Posterior cingulate gyrus (tissue), 11 donors: ENCODE data around the gene CTLA4.

Source experiments
- DNase-seq, 10 donors: peaks; one replicate each; pipeline versions ENCODE4 v3.0.0 to v3.0.0-alpha.2; 2020 to 2021; ENCODE audit warnings: mixed read lengths in 3 of 10
- intact Hi-C: fragments of 100-400 bp; cut with DNase I; formaldehyde crosslinking; loops from one replicate; pipeline ENCODE4 v1.15.1; 2023

The CTLA4 gene

DNA sequence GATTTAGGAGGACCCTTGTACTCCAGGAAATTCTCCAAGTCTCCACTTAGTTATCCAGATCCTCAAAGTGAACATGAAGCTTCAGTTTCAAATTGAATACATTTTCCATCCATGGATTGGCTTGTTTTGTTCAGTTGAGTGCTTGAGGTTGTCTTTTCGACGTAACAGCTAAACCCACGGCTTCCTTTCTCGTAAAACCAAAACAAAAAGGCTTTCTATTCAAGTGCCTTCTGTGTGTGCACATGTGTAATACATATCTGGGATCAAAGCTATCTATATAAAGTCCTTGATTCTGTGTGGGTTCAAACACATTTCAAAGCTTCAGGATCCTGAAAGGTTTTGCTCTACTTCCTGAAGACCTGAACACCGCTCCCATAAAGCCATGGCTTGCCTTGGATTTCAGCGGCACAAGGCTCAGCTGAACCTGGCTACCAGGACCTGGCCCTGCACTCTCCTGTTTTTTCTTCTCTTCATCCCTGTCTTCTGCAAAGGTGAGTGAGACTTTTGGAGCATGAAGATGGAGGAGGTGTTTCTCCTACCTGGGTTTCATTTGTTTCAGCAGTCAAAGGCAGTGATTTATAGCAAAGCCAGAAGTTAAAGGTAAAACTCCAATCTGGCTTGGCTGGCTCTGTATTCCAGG lies at the start of gene CTLA4:
Gene CTLA4, plus strand, starts transcription at position 211 of the 640 bp plus-strand sequence. Its CDS starts 172 bp downstream, at position 383.
- DNase-seq: no peak
- intact Hi-C loops: no loop called here

DNA sequence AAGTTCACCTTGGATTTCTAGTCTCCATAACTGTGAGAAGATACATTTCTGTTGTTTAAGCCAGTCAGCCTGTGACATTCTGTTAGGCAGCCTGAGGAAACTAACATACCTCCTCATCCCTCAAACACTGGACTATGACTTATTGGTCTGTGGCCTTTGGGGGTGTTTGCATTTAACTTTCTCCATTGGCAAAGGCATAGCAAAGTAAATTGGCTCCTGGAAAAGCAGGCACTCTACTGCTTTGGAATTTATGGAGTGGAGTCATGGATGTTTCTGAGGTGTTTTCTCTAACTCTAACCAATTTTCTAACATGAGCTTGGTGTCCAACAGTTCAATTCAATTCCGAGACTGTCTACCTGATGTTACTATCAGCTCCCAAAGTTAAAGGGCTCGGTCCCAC lies 48.9 kb upstream of the CTLA4 start:
- intact Hi-C loops: no loop called here
- DNase-seq: no peak

DNA sequence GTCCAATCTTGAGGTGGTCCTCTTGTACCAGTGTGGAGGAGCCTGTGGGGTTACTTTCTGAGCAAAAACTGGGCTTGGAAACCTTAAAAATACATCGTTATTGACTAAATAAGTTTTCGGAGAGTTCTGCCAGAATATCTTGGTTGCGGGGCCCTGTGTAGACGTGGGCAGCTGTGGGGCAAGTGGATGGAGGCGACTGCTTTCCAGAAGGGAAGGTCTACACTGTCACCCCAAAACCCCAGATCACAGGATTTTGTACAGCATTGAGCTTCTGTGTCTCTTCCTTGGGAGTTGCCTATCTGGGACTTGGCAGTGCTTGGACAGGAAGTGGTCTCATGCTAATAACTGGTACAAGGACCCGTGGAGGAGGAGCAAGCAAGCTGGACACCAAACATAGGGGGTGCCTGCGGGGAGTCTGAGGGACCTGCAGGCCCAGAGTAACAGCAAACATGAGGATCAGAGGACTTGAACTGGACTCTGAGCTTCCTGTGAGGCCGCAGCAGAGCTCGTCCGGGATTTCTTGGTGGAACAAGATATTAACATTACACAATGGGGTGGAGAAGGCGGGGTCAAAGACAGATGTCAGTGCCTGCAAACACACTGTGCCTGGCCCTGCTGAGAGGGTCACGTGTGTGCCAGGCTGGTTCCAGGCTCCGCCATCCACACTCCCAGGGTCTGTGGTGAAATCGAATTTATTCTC lies 48.0 kb upstream of the CTLA4 start:
- intact Hi-C loops: no loop called here

DNA sequence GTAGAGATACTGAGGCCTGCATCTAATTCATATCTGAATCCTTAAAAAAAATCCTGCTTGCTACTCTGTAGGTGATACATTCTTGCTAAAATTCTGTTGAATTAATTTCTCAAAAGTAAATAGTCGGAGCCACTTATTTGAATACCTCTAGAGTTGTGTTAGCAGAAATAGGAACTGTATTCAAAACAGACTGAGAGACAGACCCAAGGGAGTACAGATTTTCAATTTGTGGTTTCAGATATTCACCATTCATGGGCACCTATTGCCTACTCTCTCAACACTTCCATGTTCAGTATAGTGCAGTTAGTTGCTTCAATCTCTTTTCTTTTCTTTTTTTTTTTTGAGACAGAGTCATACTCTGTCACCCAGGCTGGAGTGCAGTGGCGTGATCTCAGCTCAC lies 46.6 kb upstream of the CTLA4 start:
- DNase-seq: no peak
- intact Hi-C loops: no loop called here

More for the DNA sequence above, 48.0 kb upstream of the CTLA4 start:
- DNase-seq: no peak

DNA sequence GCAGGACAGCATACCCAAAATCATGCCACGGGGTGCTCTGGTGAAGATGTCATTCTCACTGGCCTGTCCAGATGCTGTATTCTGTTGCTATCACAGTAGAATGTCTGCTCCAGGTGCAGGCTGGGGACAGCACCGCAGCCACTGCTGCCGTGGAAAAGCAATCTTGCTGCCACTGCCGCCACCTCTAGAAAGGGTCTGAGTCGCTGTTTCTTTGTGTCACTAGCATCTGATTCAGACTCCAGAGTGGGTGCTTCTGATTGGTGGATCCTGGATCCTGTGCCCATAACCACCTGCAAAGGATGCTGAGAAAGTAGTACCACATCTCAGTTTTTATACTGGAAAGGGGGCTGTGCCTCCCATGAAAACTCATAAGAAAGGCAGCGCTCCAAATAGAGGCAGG lies 45.3 kb upstream of the CTLA4 start:
- intact Hi-C loops: no loop called here
- DNase-seq: no peak

DNA sequence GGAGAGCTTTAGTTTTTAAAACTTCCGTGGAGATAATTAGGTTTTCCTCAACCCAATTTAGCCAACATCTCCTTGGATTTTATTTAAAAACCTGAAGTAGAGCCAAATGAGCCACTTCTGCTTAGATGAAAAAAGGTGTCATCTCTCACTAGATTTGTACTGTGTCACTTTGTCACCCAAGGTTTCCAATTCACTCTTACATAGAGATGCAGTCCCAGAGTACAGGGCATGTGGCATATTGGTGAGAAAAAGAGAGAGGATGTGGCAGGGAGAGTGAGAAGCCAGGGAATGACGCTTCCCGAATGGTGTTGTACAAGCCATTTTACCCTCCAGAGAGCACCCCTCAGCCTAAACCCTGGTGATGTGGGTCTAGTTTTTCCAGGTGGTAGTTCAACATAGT lies 44.4 kb upstream of the CTLA4 start:
- intact Hi-C loops: no loop called here
- no peak for DNase-seq

DNA sequence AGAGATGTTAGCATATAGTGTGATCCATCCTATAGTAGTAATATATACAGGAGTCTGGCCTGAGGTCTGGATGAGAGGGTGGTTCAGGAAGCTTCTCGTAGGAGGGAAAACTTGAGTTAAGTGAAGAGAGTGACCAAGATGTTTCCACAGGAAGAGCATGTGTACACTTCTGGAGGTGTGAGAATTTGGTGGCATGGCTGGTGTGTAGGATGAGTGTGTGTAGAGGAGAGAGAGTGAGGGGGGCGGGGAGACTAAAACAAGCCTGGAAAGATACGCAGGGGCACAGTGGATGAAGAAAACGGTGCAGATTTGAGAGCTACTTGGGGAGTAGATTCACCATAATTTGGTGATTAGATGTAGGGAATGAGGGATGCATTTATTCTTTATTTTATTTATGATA lies 43.5 kb upstream of the CTLA4 start:
- intact Hi-C loops: no loop called here
- DNase-seq: no peak

DNA sequence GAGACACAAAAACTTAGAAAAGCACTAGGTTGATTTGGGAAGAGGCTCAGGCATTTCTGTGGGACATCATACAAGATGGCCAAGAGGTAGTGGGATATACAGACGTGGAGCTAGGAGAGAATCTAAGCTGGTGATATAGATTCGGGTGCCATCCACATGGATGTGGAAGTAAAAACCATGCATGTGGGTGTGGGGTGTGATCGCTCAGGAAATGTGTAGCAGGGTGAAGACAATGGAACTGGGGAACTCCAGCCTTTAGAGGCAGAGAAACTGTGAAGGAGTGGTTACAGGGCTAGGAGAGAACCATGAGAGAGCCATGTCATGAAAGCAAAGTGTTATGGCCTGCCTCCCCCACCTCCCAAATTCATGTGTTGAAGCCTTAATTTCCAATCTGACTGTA lies 43.0 kb upstream of the CTLA4 start:
- intact Hi-C loops: no loop called here
- DNase-seq: no peak

DNA sequence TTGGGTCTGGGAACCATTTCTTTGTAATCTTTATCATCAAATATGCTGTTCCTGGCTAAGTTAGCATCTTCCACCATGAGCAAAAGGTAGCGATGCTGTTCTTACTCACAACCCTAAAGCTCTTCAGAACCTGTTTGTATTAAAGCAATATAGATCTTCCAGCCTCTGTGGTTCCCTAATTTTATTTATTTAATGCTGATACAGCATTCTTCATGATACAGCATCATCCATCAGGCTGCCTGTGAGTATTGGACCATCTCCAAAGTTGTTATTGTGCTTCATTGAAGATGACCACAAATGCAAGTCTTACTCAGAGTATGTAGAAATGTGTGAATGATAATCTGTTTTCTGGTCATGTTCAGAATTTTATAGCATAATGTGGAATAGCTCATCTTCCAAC lies 40.9 kb upstream of the CTLA4 start:
- intact Hi-C loops: no loop called here
- DNase-seq: no peak

DNA sequence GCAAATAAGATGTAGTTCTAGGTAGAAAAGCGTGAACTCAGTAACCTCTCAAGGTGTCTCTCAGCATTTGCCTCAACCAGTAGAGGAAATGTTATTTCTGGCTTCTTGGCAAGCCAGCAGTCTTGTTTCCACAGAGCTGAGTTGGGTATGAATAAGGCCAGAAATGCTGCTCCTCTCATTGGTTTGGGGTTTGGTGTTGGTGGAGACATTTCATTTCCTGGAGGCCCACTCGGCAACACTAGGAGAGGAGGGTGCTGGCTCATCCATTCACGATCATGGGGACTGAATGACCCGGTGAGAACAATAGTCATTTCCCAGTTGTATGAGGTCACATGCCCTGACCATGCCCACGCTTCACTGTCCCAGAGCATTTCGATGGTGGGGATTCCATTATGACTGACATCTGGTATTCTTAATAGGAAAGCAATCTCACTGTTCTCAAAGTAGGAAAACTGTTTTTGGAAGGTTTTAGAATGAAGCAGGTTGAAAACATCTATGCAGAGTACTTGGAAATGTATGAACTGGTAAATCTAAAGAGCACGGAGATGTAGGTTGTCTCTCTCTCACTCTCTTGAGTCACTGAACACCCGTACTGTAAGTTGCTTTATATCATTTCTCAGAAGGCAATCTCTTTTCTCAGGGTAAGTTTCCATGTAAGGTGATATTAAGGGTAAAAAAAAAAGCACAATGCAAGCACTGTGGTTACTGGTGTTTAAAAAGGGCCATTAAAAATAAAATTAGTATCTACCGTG lies 37.1 kb upstream of the CTLA4 start:
- DNase-seq: no peak
- intact Hi-C loops: no loop called here

DNA sequence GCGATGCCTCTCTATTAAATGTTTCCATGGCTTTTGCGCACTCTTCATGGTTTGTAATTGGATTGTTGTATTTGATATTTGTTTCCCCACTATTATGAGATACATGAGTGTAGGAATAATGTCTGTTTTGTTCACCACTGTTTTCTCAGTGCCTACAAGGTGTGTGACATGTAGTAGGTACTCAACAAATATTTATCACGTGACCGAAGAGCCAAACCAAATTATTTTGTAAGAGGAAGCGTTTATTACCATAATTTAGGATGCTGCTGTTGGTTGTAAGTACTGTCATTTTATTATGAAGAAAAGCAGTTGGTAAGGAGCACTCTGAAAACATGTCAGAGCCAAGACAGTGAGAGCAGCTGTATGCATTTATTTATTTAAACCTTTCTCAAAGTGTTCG lies 32.2 kb upstream of the CTLA4 start:
- DNase-seq: no peak
- intact Hi-C loops: no loop called here

DNA sequence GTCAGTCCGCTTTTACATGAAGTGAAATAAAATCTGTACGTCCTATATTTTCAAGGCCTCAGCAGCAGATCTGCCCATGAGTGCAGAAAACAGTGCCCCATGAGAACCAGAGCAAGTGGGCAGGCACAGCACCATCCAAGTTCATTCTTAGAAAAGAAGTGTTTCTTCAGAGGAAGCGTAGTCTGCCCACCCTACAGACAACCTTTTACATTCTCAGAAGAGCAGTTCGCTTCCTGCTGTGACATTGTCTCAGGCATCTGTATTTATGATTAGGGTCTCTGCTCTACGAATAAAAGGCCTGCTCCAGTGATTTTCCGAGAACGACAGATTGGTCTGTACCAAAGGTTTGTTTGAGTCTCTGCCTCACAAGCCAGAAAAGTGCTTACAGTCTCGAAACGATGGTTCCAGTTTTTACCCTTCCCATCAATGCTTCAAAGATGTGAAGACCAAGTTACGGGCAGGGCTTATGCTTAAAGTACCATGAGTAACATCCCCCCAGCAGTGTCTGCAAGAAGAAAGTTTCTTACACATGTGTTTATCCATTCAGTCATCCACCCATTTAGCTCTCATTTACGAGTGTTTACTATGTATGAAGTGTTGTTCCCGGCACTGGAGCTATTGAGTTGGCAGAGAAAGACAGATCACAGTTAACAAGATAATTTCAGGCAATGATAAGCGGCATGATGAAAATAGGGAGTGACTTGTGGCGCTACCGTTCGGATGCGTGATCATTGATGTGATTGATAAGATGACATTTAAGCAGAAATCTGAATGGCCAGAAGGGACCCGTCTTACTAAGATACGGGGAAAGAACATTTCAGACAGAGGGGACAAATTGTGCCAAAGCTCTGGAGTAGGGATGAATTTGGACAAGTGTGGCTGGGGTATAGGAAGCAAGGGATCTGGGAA lies 31.4 kb upstream of the CTLA4 start:
- no peak for DNase-seq
- intact Hi-C loops: no loop called here

DNA sequence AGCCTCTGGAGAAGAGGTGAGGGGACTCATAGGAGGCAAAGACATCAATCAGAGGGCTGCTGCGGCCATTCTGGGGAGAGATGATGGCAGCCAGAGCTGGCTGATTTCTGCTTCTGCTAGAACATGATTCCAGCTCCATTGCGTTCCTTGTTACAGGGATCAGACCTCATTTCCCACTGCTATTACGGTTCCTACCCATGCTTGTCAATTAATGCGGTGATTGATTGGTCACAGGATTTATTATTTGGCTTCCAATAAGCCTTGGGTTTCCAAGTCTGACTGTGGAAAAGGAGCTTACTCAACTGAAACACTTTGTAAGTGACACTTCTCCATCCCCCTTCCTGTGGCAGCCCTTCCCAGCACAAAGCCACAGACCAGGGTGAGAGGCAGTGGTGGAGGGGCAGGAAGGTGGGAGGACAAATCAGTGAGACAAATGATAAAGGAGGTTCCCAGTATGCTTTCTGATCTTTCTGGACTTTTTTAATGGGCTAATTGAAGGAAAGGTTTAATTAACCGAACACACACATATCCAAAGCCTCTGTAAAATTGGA lies 26.8 kb upstream of the CTLA4 start:
- intact Hi-C loops: no loop called here
- no peak for DNase-seq

DNA sequence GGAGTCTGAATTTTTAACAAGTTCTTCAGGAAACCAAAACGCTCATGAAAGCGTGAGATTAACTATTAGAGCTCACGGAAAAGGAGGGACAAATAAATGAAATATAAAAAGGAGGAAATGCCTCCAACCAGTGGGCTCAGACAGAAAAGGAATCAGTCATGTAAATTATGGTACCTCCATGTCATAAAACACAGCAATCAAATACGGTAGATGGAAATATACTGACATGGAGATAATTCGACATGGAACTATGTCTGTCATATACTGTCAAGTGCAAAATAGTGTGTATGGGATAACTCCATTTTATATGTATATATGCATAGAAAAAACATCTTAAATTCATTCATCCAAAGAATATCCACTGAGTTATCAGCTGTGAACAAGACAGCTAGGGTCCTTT lies 25.9 kb upstream of the CTLA4 start:
- intact Hi-C loops: no loop called here
- DNase-seq: no peak

DNA sequence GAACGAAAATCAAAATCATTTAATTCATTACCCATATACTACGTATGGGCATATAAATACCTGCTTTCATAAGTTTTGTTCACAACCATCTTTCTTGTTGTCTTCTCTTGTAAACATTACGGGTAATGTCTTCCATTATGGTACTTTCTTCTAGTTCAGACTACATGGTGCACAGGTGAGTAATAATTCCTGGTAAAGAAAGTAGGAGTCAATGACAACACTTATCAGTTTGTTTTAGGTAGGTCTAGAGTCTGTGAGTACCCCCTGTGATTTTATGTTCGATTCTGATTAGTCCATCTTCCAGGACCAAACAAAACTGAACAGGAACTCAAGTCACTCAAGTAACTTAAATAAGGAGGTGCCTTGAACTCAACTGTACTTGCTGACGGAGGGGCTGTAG lies 25.2 kb upstream of the CTLA4 start:
- no peak for DNase-seq
- intact Hi-C loops: no loop called here

DNA sequence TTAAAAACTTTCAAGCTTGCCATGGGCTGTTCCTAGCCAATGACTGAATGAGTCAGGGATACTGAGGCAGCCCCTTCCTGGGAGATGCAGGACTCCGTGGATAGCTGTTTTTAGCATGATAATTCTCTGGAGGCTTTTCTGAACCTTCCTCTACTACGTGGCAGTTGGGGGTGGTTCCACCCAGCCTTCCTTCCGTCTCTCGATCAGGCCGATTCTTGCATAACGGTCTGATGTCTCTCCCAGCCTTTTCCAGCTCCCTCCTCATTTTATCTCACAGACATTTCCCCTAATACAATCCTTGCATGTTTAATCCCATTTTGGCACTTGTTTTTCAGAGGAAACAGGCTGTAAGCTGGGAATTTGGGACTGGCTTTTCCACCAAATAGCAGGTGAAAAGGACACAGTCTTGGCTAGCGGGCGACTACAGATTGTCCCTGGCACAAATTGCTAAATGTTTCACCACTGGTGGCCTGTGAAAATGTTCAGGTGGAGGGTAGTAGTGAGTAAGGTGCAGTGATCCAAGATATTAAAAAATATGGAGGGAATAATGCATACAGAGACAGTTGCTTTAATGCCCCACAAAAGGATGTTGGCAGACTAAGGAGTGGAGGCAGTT lies 21.0 kb upstream of the CTLA4 start:
- intact Hi-C loops: no loop called here
- no peak for DNase-seq

DNA sequence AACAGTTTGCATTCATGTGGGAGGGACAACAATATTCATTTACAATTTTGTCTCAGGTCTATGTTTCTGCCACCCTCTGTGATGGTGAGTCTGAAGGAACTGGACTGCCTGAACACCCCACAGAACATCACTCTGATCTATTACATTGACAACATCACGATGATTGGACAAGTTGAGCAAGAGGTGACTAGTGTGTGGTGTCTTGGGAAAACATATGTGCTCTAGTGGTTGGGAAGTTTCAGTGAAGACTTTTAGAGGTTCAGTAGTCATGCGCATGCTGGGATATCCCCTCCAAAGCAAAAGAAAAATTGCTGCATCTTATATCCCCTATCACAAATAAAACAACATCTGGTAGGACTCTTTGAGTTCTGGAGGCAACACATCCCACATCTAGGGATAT lies 18.6 kb upstream of the CTLA4 start:
- intact Hi-C loops: no loop called here
- no peak for DNase-seq

DNA sequence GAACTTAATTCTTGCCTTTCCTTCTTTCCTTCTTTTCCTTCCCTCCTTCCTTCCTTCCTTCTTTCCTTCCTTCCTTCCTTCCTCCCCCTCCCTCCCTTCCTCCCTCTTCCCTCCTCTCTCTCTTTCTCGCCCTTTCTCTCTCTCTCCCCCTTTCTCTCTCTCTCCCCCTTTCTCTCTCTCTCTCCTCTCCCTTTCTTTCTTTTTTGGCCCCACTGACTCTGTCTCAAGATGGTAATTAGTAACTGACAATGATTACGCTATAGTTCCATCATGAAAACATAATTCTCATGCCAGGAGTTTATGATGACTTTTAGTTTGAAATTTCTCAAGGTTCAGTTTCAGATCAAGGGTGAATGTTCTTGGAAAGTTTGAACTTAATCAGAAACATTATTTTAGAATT lies 14.8 kb upstream of the CTLA4 start:
- no peak for DNase-seq
- intact Hi-C loops: no loop called here

DNA sequence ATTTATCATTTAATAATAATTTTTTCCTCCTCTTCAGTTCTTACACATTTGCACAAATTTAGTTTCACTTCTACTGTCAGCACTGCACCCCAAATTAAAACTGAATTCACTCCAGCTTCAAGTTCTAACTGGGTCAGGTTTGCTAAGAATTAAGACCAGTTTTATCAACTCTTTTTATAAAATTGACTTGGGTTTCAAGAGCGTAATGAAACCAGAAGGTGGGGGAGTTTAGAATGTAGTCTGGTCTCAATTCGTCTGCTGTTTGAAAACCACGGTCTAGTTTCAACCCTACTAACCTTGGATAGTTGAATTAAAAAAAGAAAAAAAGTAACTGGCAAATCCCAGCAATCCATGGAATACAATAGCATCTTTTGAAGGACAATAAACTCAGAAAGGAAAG lies 14.3 kb upstream of the CTLA4 start:
- intact Hi-C loops: no loop called here
- no peak for DNase-seq

DNA sequence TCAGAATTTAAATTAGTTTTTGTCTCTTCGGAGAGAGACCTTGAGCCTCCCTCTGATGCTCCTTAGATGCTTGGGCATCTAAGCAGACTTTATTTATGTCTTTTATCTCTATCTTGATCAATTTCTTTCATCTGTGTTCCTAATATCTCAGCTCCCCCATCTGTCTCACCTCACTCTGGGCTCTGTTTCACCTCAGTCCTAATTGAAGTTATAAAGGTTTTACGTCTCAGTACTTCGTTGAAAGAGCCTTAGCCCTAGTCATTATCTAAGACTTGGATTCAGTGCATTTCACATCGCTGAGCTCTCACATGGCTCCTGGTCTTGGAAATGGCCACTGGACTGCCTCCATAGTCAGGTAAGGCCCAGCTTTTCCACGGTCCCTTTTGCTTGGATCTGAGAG lies 13.8 kb upstream of the CTLA4 start:
- DNase-seq: no peak
- intact Hi-C loops: no loop called here
